Measurements from ENCODE around the gene NPFF. TPM values are rescaled to one million over a fixed set of nuclear protein-coding genes. Genes with fewer than 3 reads are reported as not detected.
A peak's percentile ranks its signal among the peaks of the same experiment; 100 is the strongest.
"Not testable (repeated sequence)": the region's sequence is repeated elsewhere in the genome, so short reads cannot be mapped to it uniquely, and the experiment has no call there.

NPFF gene
- total RNA-seq, 2 donors from 2014 or later, result not detected

DNA sequence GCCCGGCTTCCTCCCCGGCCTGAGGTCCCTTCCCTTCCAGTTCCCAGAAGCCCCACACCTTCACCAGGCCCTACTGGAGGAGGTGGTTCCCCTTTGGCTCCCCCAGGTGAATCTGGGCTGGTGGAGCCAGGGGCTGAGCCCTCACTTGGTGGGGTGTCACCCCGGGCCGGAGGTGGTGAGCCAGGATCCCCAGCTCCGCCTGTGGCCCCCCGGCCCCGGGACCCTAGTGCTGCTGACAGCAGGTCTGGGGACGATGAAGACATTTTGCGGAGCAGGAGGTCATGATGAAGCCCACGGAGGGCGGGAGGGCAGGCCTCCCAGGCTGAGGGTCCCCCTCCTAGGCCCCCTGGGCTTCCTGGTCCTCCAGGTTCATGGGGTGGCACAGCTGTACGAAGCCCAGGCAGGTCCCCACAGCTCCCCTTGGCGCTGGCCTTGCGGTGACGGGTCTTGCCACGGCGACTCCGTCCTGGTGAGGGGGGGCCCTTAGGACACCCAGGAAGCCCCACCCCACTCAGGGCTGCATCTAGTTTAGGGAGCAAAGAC, 24.6 kb downstream of the NPFF start:
- peak overlapping the region in 1 of 4 donors; percentile 2 for H3K27ac ChIP-seq

DNA sequence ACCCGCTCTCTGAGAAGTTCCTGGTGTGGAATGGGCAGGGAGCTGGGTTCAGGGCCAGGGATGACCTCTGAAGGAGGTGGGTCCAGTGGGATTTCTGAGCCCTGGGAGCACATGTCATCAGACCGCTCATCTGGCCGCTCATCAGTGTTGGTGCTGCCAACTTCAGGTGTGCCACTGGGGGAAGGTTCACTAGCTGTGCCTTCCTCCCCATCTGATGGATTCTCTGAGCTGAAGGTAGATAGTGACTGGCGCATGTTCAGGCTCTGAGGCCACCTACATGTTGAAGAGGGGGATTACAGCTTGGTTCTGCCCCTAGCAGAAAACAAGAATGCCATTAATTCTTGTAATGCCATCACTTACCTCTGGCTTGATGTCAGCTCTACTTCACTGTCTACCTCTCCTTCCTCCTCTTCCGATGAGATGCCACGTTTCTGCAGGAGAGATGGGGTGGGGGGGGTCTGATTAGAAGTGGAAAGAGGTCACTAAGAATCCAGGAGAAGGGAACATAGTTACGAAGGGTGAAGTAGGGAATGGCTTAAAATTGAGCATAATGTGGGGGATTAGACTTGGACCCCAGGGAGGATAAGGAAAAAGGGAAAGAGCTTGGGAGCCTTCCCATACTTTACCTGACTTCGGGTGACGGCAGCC, 25.2 kb downstream of the NPFF start:
- H3K4me1 ChIP-seq, result peaks cover 2% of the 10 kb centered on the region
- DNase-seq (peak in 1 of 4 donors; percentile 12), ATAC-seq (no peak)
- H3K4me3 ChIP-seq, result no peak overlapping the region
- H3K27me3 ChIP-seq, result no peaks in the 10 kb centered on the region
- TF ChIP-seq, protein P1, sequence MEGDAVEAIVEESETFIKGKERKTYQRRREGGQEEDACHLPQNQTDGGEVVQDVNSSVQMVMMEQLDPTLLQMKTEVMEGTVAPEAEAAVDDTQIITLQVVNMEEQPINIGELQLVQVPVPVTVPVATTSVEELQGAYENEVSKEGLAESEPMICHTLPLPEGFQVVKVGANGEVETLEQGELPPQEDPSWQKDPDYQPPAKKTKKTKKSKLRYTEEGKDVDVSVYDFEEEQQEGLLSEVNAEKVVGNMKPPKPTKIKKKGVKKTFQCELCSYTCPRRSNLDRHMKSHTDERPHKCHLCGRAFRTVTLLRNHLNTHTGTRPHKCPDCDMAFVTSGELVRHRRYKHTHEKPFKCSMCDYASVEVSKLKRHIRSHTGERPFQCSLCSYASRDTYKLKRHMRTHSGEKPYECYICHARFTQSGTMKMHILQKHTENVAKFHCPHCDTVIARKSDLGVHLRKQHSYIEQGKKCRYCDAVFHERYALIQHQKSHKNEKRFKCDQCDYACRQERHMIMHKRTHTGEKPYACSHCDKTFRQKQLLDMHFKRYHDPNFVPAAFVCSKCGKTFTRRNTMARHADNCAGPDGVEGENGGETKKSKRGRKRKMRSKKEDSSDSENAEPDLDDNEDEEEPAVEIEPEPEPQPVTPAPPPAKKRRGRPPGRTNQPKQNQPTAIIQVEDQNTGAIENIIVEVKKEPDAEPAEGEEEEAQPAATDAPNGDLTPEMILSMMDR (IDR thresholded peaks at IDR 0.05), result peak in 1 of 7 experiments; percentile 5
- TF ChIP-seq POLR2A (IDR thresholded peaks at IDR 0.05), result no peak
- intact Hi-C loops (cut with DNase I), result no loop called here
- no peak overlapping the region for H3K27ac ChIP-seq
- H3K36me3 ChIP-seq (replicated peaks in 1 of 2; ENCODE audit: insufficient read depth in 1 of 2, low read depth in 2 of 2), result peaks cover 5 to 39% of the 10 kb centered on the region in 2 donors
- 80 to 85% methylated on average over 9 of the region's 9 CpGs for WGBS, 2 donors
- H3K9me3 ChIP-seq, result no peaks in the 10 kb centered on the region

More for the DNA sequence above, 24.6 kb downstream of the NPFF start:
- no peaks in the 10 kb centered on the region for H3K4me1 ChIP-seq
- no peaks in the 10 kb centered on the region for H3K9me3 ChIP-seq
- H3K36me3 ChIP-seq (replicated peaks in 1 of 2; ENCODE audit: insufficient read depth in 1 of 2, low read depth in 2 of 2), result peaks cover 5 to 37% of the 10 kb centered on the region in 2 donors
- peak in 1 of 4 donors; percentile 12 for DNase-seq
- WGBS, 2 donors, result 83 to 89% methylated on average over 2 to 12 of the region's 18 CpGs
- intact Hi-C loops (cut with DNase I), result no loop called here
- H3K4me3 ChIP-seq, result no peak overlapping the region
- TF ChIP-seq, protein P1 (IDR thresholded peaks at IDR 0.05), result no peak
- TF ChIP-seq POLR2A (IDR thresholded peaks at IDR 0.05), result no peak
- H3K27me3 ChIP-seq, result no peaks in the 10 kb centered on the region
- no peak for ATAC-seq

DNA sequence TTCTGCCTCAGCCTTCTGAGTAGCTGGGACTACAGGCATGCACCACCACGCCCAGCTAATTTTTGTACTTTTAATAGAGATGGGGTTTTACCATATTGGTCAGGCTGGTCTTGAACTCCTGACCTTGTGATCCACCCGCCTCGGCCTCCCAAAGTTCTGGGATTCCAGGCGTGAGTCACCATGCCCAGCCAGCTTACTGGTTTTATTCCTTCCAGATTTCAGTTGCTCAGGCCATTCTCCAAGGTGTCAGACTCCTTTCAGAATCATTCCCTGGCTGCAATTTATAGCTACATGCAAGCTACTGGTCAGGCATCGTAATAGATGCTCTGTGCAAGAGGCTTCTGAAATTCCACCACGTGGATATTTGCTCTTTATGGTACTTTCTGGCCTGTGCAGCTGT, 25.8 kb downstream of the NPFF start:
- not testable (repeated sequence) for ATAC-seq, H3K27ac ChIP-seq

DNA sequence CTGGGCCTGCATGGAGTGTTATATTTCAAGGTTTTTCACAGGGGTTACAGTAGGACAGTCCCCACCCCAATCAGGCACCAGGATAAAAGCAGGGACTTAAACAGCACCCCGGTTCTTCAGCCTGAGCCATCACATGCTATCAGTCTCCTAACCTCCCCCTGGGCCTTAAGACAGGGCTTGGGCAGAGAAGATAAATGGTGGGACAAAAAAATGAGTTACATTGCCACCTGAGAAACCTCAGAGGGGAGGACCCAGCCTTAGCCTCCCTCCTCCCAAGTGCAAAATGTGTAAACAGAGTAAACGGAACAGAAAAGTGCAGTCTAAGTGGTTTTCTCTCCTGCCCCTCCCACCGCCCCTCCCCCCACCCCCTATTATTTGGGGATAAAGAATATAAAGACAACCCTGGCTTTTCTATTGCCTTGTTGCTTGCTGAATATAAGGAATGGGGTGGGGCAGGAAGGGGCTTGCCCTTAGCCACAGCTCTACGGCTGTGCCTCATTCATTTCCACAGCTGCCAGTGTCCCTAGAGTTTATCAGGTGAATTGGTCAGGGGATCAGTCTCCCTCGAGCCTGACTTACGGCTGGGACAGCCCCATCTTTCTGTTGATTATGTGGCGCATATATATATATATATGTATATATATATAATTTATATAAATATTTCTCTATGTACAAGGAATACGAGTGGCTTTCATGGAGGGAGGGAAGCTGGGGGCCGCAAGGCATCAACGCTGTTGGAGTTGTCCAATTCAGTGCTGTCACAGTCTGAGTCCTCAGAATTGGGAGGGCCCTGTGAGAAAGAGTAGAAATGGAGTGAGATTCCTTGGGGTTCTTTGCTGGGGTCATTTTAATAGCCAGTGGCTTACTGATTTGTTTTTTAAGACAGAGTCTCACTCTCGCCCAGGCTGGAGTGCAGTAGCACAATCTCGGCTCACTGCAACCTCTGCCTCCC, 26.5 kb downstream of the NPFF start:
- H3K27ac ChIP-seq, result no peak overlapping the region
- intact Hi-C loops (cut with DNase I), result no loop called here

More for the DNA sequence above, 25.8 kb downstream of the NPFF start:
- H3K27me3 ChIP-seq; intact Hi-C loops (cut with DNase I); H3K4me3 ChIP-seq; H3K9me3 ChIP-seq; H3K4me1 ChIP-seq: not testable (repeated sequence)
- 82 to 86% methylated on average over 6 of the region's 6 CpGs for WGBS, 2 donors
- peak in 1 of 4 donors; percentile 9 for DNase-seq
- peaks cover 5 to 44% of the 10 kb centered on the region in 2 donors for H3K36me3 ChIP-seq (replicated peaks in 1 of 2; ENCODE audit: insufficient read depth in 1 of 2, low read depth in 2 of 2)

More for the DNA sequence above, 26.5 kb downstream of the NPFF start:
- TF ChIP-seq POLR2A (IDR thresholded peaks at IDR 0.05), result no peak
- TF ChIP-seq, protein P1 (IDR thresholded peaks at IDR 0.05), result no peak
- Histone ChIP-seq H3K9me3 (no peaks in the 10 kb centered on the region), H3K4me3 (no peak overlapping the region), H3K36me3 (replicated peaks in 1 of 2; ENCODE audit: insufficient read depth in 1 of 2, low read depth in 2 of 2) (peaks cover 5 to 44% of the 10 kb centered on the region in 2 donors), H3K4me1 (peaks cover 10% of the 10 kb centered on the region), H3K27me3 (no peaks in the 10 kb centered on the region)
- DNase-seq (peak in 1 of 4 donors; percentile 6), ATAC-seq (no peak)
- 72 to 84% methylated on average over 10 to 12 of the region's 12 CpGs for WGBS, 2 donors

Measured in body of pancreas (tissue), 4 donors.